ENCODE results near the gene EXOC1L.

Gene EXOC1L

DNA sequence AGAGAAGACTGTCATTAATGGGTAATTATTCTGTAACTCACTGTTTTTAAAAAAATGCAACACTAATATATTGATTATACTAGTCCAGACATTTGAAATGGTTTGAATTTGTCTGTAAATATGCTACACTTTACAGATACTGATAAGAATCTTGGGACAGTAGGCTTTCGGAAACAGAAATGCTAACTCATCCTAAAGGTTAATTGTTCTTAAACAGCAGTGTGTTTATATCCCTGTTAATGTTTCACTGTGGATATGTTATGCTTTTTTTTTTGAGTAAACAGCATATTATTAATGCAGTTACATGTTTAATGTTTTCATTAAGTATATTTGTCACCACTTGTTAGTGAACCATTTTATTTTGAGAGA lies 65.2 kb downstream of the EXOC1L start:
- DNase-seq: no peak

Data from NCI-H446 (cell line).